H9 (cell line): ENCODE data around the gene ANKRD44. TPM values are rescaled to one million over a fixed set of nuclear protein-coding genes. Genes with fewer than 3 reads are reported as not detected.

Experiments used
- DNase-seq: peaks from one replicate; pipeline ENCODE4 v3.0.0-alpha.2; 2017
- H2AFZ ChIP-seq: one replicate; pipeline ENCODE4 v1.6.1; 2013; ENCODE audit warnings: mild to moderate bottlenecking, low read length, control low read depth, moderate library complexity
- H2AK5ac ChIP-seq: 2 replicates; pipeline ENCODE4 v1.6.1; 2013; ENCODE audit warnings: low read length, control low read depth, mixed read lengths; ENCODE audit not compliant: insufficient read length
- H2BK120ac ChIP-seq: one replicate; pipeline ENCODE4 v1.6.1; 2013; ENCODE audit warnings: low read depth, mild to moderate bottlenecking, low read length, control low read depth, inconsistent platforms; ENCODE audit not compliant: poor library complexity, severe bottlenecking
- H2BK12ac ChIP-seq: 2 replicates; pipeline ENCODE4 v1.6.1; 2013; ENCODE audit warnings: low read length, control low read depth, mixed read lengths, low read depth; ENCODE audit not compliant: insufficient read length
- H2BK15ac ChIP-seq: 2 replicates; pipeline ENCODE4 v1.6.1; 2013; ENCODE audit warnings: low read depth, low read length, control low read depth
- H2BK20ac ChIP-seq: one replicate; pipeline ENCODE4 v1.6.1; 2013; ENCODE audit warnings: low read depth, mild to moderate bottlenecking, low read length, control low read depth, inconsistent platforms; ENCODE audit not compliant: poor library complexity, severe bottlenecking
- H2BK5ac ChIP-seq: 2 replicates; pipeline ENCODE4 v1.6.1; 2013; ENCODE audit warnings: low read length, control low read depth, mixed read lengths; ENCODE audit not compliant: insufficient read length
- H3K14ac ChIP-seq: 2 replicates; pipeline ENCODE4 v1.6.1; 2013; ENCODE audit warnings: low read length, control low read depth; ENCODE audit not compliant: insufficient read depth
- H3K18ac ChIP-seq: 2 replicates; pipeline ENCODE4 v1.6.1; 2013; ENCODE audit warnings: low read depth, mild to moderate bottlenecking, mixed read lengths, low read length, control low read depth; ENCODE audit not compliant: insufficient read length
- H3K23ac ChIP-seq: 2 replicates; pipeline ENCODE4 v1.6.1; 2013; ENCODE audit warnings: low read length, control low read depth, mixed read lengths, low read depth; ENCODE audit not compliant: insufficient read length
- H3K23me2 ChIP-seq: 2 replicates; pipeline ENCODE4 v1.6.1; 2013; ENCODE audit warnings: low read depth, mild to moderate bottlenecking, mixed read lengths, low read length, control low read depth; ENCODE audit not compliant: insufficient read length, poor library complexity, severe bottlenecking
- H3K27ac ChIP-seq: 2 replicates; pipeline ENCODE4 v1.5.1; 2013; ENCODE audit warnings: low read length, control low read depth, mixed read lengths, low read depth; ENCODE audit not compliant: insufficient read length
- H3K27me3 ChIP-seq: 2 replicates; pipeline ENCODE4 v1.6.1; 2013; ENCODE audit warnings: low read length, control low read depth, inconsistent platforms; ENCODE audit not compliant: insufficient read depth
- H3K4ac ChIP-seq: 2 replicates; pipeline ENCODE4 v1.6.1; 2013; ENCODE audit warnings: low read depth, mild to moderate bottlenecking, control low read depth, inconsistent platforms, low read length, moderate library complexity
- H3K4me1 ChIP-seq: 2 replicates; pipeline ENCODE4 v1.6.1; 2013; ENCODE audit warnings: low read length, control low read depth, inconsistent platforms; ENCODE audit not compliant: insufficient read depth
- H3K4me2 ChIP-seq: 2 replicates; pipeline ENCODE4 v1.6.1; 2013; ENCODE audit warnings: low read length, control low read depth, mixed read lengths; ENCODE audit not compliant: insufficient read length, insufficient read depth
- H3K56ac ChIP-seq: 2 replicates; pipeline ENCODE4 v1.6.1; 2013; ENCODE audit warnings: low read depth, mild to moderate bottlenecking, mixed read lengths, low read length, control low read depth; ENCODE audit not compliant: insufficient read length
- H3K79me1 ChIP-seq: 2 replicates; pipeline ENCODE4 v1.6.1; 2013; ENCODE audit warnings: low read depth, mild to moderate bottlenecking, moderate library complexity, low read length, control low read depth, inconsistent platforms; ENCODE audit not compliant: insufficient read depth, poor library complexity, severe bottlenecking
- H3K79me2 ChIP-seq: 2 replicates; pipeline ENCODE4 v1.6.1; 2013; ENCODE audit warnings: low read length, control low read depth, inconsistent platforms; ENCODE audit not compliant: insufficient read depth
- H3K9ac ChIP-seq: 2 replicates; pipeline ENCODE4 v1.6.1; 2013; ENCODE audit warnings: low read length, control low read depth, mixed read lengths; ENCODE audit not compliant: insufficient read length; ENCODE audit errors: extremely low read depth
- H3K9me3 ChIP-seq: one replicate; pipeline ENCODE4 v1.6.1; 2013; ENCODE audit warnings: low read depth, low read length, inconsistent platforms; ENCODE audit not compliant: control insufficient read depth
- H3T11ph ChIP-seq: one replicate; pipeline ENCODE4 v1.6.1; 2013; ENCODE audit warnings: mild to moderate bottlenecking, low read length, control low read depth, inconsistent platforms
- H4K20me1 ChIP-seq: one replicate; pipeline ENCODE4 v1.6.1; 2013; ENCODE audit not compliant: control insufficient read depth, insufficient read length, insufficient read depth
- H4K5ac ChIP-seq: 2 replicates; pipeline ENCODE4 v1.6.1; 2013; ENCODE audit warnings: low read depth, mild to moderate bottlenecking, mixed read lengths, low read length, control low read depth; ENCODE audit not compliant: insufficient read length
- H4K8ac ChIP-seq: replicated peaks from 2 replicates; pipeline ENCODE4 v1.6.1; 2013; ENCODE audit warnings: low read length, control low read depth, mixed read lengths, low read depth; ENCODE audit not compliant: insufficient read length
- H4K91ac ChIP-seq: 2 replicates; pipeline ENCODE4 v1.6.1; 2013; ENCODE audit warnings: low read depth, mild to moderate bottlenecking, moderate library complexity, mixed read lengths, low read length, control low read depth; ENCODE audit not compliant: insufficient read length
- H3K27ac Mint-ChIP-seq, 3 experiments: 2 replicates in 2 of 3; 3 replicates in 1 of 3; pipeline ENCODE4 v1.8.0; 2020 to 2021; ENCODE audit warnings: mixed read lengths in 3 of 3, mild to moderate bottlenecking in 1 of 3, moderate library complexity in 1 of 3
- H3K27me3 Mint-ChIP-seq: 2 replicates; pipeline ENCODE4 v1.8.0; 2021; ENCODE audit warnings: low read depth, mild to moderate bottlenecking, moderate library complexity, mixed read lengths
- H3K36me3 Mint-ChIP-seq, 3 experiments: 2 replicates in 2 of 3; 3 replicates in 1 of 3; pipeline ENCODE4 v1.8.0; 2020 to 2021; ENCODE audit warnings: low read depth in 3 of 3, mixed read lengths in 3 of 3; ENCODE audit not compliant: insufficient read depth in 1 of 3
- H3K4me1 Mint-ChIP-seq, 2 experiments: 2 replicates each; pipeline ENCODE4 v1.8.0; 2020; ENCODE audit warnings: mixed read lengths in 2 of 2
- H3K4me3 Mint-ChIP-seq, 2 experiments: 2 replicates in 1 of 2; 3 replicates in 1 of 2; pipeline ENCODE4 v1.8.0; 2020 to 2021; ENCODE audit warnings: mild to moderate bottlenecking in 2 of 2, mixed read lengths in 2 of 2, moderate library complexity in 1 of 2
- H3K9me3 Mint-ChIP-seq, 2 experiments: 2 replicates in 1 of 2; 3 replicates in 1 of 2; pipeline ENCODE4 v1.8.0; 2020; ENCODE audit warnings: mild to moderate bottlenecking in 2 of 2, mixed read lengths in 2 of 2, moderate library complexity in 1 of 2
- WGBS: extraction: QIAGEN DNeasy Blood & Tissue Kit; methylation state at CpG from one replicate; pipeline ENCODE4 v1.1.7; 2013; ENCODE audit warnings: missing lambda C conversion rate, low lambda C conversion rate, mixed read lengths; ENCODE audit not compliant: insufficient read length; ENCODE audit errors: extremely low coverage; 5-methylcytosine and 5-hydroxymethylcytosine counted together
- total RNA-seq: library from RNA; stranded (reverse); gene quantifications from 2 replicates; pipeline ENCODE4 v1.2.1, GENCODE V29; 2021
- TF ChIP-seq, protein P1 (sequence below): fragments of 200-600 bp; sonication (generic); conservative IDR thresholded peaks from 3 replicates; pipeline ENCODE4 v1.8.0; 2021; ENCODE audit warnings: antibody characterized with exemption, mild to moderate bottlenecking

The ANKRD44 gene
- total RNA-seq, 1 experiment from 2014 or later = 1.9 TPM

DNA sequence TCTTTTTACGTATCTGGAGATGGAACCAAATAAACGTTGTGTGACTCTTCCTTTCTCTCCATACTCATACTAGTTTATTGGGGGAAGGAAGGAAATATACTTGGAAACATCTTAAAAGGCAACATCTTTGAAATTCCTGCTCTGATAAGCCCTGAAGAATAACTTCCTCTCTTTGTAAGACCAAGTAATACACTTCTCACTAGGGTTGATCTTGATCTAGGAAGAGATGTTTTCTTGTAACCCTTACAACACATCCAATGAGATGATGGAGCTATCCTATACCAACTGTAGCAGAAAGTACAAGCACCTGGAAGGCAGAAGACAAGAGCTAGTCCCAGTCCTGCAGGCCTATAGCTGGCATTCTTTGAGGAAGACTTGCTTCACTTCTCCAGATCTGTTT is 2.0 kb downstream of the ANKRD44 start:
- Histone ChIP-seq H2AFZ (no peak overlapping the region), H2AK5ac (no peak overlapping the region), H3K79me1 (no peaks in the 10 kb centered on the region), H3K4me2 (no peak overlapping the region), H3K9me3 (no peaks in the 10 kb centered on the region), H3K4ac (no peak overlapping the region), H3K79me2 (no peaks in the 10 kb centered on the region), H4K8ac (no peak overlapping the region), H2BK20ac (no peak overlapping the region), H3T11ph (no peak overlapping the region), H3K4me1 (no peaks in the 10 kb centered on the region), H4K91ac (no peak overlapping the region), H3K23me2 (peaks cover 11% of the 10 kb centered on the region), H2BK15ac (no peak overlapping the region), H2BK12ac (no peak overlapping the region), H3K27me3 (peaks cover 8% of the 10 kb centered on the region; the same call in 1 of the 2 replicates), H2BK5ac (no peak overlapping the region), H4K5ac (no peak overlapping the region), H3K56ac (no peak overlapping the region), H3K14ac (no peak overlapping the region), H3K23ac (no peak overlapping the region), H4K20me1 (no peaks in the 10 kb centered on the region), H3K9ac (no peak overlapping the region), H3K18ac (no peak overlapping the region), H2BK120ac (no peak overlapping the region), H3K27ac (no peak overlapping the region)
- Mint-ChIP-seq H3K36me3 (no peaks in the 10 kb centered on the region), H3K4me1 (peaks cover 10 to 11% of the 10 kb centered on the region in 2 experiments), H3K27me3 (peaks cover 51% of the 10 kb centered on the region), H3K9me3 (no peaks in the 10 kb centered on the region), H3K4me3 (no peak overlapping the region), H3K27ac (no peak overlapping the region)
- DNase-seq = no peak
- TF ChIP-seq, protein P1, sequence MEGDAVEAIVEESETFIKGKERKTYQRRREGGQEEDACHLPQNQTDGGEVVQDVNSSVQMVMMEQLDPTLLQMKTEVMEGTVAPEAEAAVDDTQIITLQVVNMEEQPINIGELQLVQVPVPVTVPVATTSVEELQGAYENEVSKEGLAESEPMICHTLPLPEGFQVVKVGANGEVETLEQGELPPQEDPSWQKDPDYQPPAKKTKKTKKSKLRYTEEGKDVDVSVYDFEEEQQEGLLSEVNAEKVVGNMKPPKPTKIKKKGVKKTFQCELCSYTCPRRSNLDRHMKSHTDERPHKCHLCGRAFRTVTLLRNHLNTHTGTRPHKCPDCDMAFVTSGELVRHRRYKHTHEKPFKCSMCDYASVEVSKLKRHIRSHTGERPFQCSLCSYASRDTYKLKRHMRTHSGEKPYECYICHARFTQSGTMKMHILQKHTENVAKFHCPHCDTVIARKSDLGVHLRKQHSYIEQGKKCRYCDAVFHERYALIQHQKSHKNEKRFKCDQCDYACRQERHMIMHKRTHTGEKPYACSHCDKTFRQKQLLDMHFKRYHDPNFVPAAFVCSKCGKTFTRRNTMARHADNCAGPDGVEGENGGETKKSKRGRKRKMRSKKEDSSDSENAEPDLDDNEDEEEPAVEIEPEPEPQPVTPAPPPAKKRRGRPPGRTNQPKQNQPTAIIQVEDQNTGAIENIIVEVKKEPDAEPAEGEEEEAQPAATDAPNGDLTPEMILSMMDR = no peak
- no CpG with 5 or more reads among the region's 2 CpGs for WGBS
